HG03378 (cell line): ENCODE data around the gene CARMIL3.
"Not testable (repeated sequence)": the region's sequence is repeated elsewhere in the genome, so short reads cannot be mapped to it uniquely, and the experiment has no call there.

Source experiments
- ATAC-seq: cut with Tn5 transposase; IDR thresholded peaks from one replicate; pipeline ENCODE4 v1.9.1; 2021; ENCODE audit warnings: mild to moderate bottlenecking, moderate library complexity; ENCODE audit not compliant: unreplicated experiment

The CARMIL3 gene

GRCh38 chr14:24093207-24093900 lies 41.5 kb downstream of the CARMIL3 start:
- no peak for ATAC-seq

GRCh38 chr14:24093901-24094840 lies 42.4 kb downstream of the CARMIL3 start, which contains the start of gene PCK2:
Gene PCK2, plus strand, starts transcription at chr14:24094311. Its CDS starts 95 bp downstream, at chr14:24094406.
- ATAC-seq = no peak

- no peak for ATAC-seq
Observed at GRCh38 chr14:24094841-24095270, 43.0 kb downstream of the CARMIL3 start.

GRCh38 chr14:24095271-24096068 lies 43.7 kb downstream of the CARMIL3 start:
- peak; percentile 75 for ATAC-seq

GRCh38 chr14:24096545-24097181 lies 44.9 kb downstream of the CARMIL3 start:
- ATAC-seq = no peak

- ATAC-seq = no peak
Observed at GRCh38 chr14:24098229-24098926, 46.6 kb downstream of the CARMIL3 start.

GRCh38 chr14:24098927-24099813 lies 47.4 kb downstream of the CARMIL3 start:
- no peak for ATAC-seq

- no peak for ATAC-seq
Observed at GRCh38 chr14:24100197-24100981, 48.6 kb downstream of the CARMIL3 start.

GRCh38 chr14:24100982-24101494 lies 49.2 kb downstream of the CARMIL3 start:
- no peak for ATAC-seq

GRCh38 chr14:24102357-24103048 lies 50.7 kb downstream of the CARMIL3 start:
- no peak for ATAC-seq

- ATAC-seq = no peak
Observed at GRCh38 chr14:24103451-24103850, 51.6 kb downstream of the CARMIL3 start.

GRCh38 chr14:24105609-24106239 lies 53.9 kb downstream of the CARMIL3 start:
- not testable (repeated sequence) for ATAC-seq

GRCh38 chr14:24106672-24107271 lies 55.0 kb downstream of the CARMIL3 start:
- no peak for ATAC-seq

GRCh38 chr14:24108336-24108874 lies 56.6 kb downstream of the CARMIL3 start:
- ATAC-seq = no peak

- ATAC-seq = no peak
Observed at GRCh38 chr14:24110060-24110459, 58.3 kb downstream of the CARMIL3 start.

- ATAC-seq = no peak
Observed at GRCh38 chr14:24110523-24110922, 58.7 kb downstream of the CARMIL3 start.
